DND-41 (cell line): ENCODE data around the gene CCND2.

Experiments
- ATAC-seq: fragments of 200-7000 bp; cut with Tn5 transposase; 3 replicates; pipeline ENCODE4 v1.9.1; 2021; ENCODE audit warnings: low read depth; ENCODE audit not compliant: insufficient read depth
- DNase-seq: peaks from one replicate; pipeline ENCODE4 v3.0.0-alpha.2; 2020
- H2AFZ ChIP-seq: 2 replicates; pipeline ENCODE4 v1.6.0; 2012; ENCODE audit warnings: low read depth, low read length
- H3K27ac ChIP-seq: 2 replicates; pipeline ENCODE4 v1.5.1; 2012; ENCODE audit warnings: low read length, inconsistent platforms
- H3K27me3 ChIP-seq: fragments of 200-600 bp; sonication (generic); 2 replicates; pipeline ENCODE4 v1.6.0; 2012; ENCODE audit warnings: low read length, mild to moderate bottlenecking, inconsistent platforms; ENCODE audit not compliant: insufficient read depth, poor library complexity
- H3K36me3 ChIP-seq: 2 replicates; pipeline ENCODE4 v1.5.1; 2012; ENCODE audit warnings: low read length, inconsistent platforms; ENCODE audit not compliant: insufficient read depth
- H3K4me1 ChIP-seq: 2 replicates; pipeline ENCODE4 v1.5.1; 2012; ENCODE audit warnings: mild to moderate bottlenecking, low read length; ENCODE audit not compliant: insufficient read depth
- H3K4me2 ChIP-seq: 2 replicates; pipeline ENCODE4 v1.6.0; 2012; ENCODE audit warnings: mild to moderate bottlenecking, moderate library complexity, low read length, inconsistent platforms; ENCODE audit not compliant: insufficient read depth
- H3K4me3 ChIP-seq, 2 experiments: fragments of 200-600 bp in 1 of 2; shearing (Covaris generic) in 1 of 2; 2 replicates each; pipeline ENCODE4 v1.5.1; 2012 to 2016; ENCODE audit warnings: inconsistent platforms in 2 of 2, low read length in 2 of 2, mild to moderate bottlenecking in 2 of 2, low read depth in 1 of 2, moderate library complexity in 1 of 2
- H3K79me2 ChIP-seq: 2 replicates; pipeline ENCODE4 v1.6.0; 2012; ENCODE audit warnings: low read length, inconsistent platforms; ENCODE audit not compliant: insufficient read depth
- H3K9ac ChIP-seq: 2 replicates; pipeline ENCODE4 v1.6.0; 2012; ENCODE audit warnings: low read depth, mild to moderate bottlenecking, inconsistent platforms, low read length, moderate library complexity
- H3K9me3 ChIP-seq: 2 replicates; pipeline ENCODE4 v1.5.1; 2012; ENCODE audit warnings: low read length, moderate library complexity, mild to moderate bottlenecking, inconsistent platforms; ENCODE audit not compliant: insufficient read depth, severe bottlenecking
- H4K20me1 ChIP-seq: 2 replicates; pipeline ENCODE4 v1.6.0; 2012; ENCODE audit warnings: low read length; ENCODE audit not compliant: insufficient read depth
- EZH2 ChIP-seq: IDR thresholded peaks from 3 replicates; pipeline ENCODE4 v1.6.1; 2012; ENCODE audit warnings: borderline replicate concordance, low read depth, mild to moderate bottlenecking, moderate library complexity, low read length, inconsistent platforms; ENCODE audit not compliant: severe bottlenecking
- TF ChIP-seq, protein P1 (sequence below): IDR thresholded peaks from 2 replicates; pipeline ENCODE4 v1.5.1; 2012; ENCODE audit warnings: borderline replicate concordance, low read length, moderate library complexity, mild to moderate bottlenecking; ENCODE audit not compliant: poor library complexity, severe bottlenecking; ENCODE audit errors: extremely low read depth

CCND2 gene

DNA sequence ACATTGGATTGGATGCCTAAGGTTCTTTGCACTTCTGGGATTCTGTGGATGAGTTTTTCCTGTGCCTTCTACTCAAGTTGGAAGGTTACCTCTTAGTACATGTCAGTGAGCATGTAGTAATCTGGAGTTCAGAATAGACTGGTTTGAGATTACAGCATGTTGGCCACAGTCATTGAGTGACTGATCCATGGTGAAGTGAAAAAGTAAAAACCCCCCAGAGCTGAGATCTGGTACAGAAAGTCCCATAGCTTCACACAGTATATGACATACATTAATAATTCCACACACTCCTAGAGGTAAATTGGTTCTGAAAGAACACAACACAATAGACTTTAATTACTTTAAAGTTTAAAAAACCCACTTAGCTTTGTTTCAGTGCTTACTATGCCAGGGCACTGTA, 11.9 kb upstream of the CCND2 start:
- peaks cover 49% of the 10 kb centered on the region for H3K27me3 ChIP-seq
- no peak overlapping the region for H3K27ac ChIP-seq
- DNase-seq (no peak), ATAC-seq (no peak)
- no peaks in the 10 kb centered on the region for H4K20me1 ChIP-seq
- H3K9me3 ChIP-seq: no peaks in the 10 kb centered on the region
- TF ChIP-seq, protein P1, sequence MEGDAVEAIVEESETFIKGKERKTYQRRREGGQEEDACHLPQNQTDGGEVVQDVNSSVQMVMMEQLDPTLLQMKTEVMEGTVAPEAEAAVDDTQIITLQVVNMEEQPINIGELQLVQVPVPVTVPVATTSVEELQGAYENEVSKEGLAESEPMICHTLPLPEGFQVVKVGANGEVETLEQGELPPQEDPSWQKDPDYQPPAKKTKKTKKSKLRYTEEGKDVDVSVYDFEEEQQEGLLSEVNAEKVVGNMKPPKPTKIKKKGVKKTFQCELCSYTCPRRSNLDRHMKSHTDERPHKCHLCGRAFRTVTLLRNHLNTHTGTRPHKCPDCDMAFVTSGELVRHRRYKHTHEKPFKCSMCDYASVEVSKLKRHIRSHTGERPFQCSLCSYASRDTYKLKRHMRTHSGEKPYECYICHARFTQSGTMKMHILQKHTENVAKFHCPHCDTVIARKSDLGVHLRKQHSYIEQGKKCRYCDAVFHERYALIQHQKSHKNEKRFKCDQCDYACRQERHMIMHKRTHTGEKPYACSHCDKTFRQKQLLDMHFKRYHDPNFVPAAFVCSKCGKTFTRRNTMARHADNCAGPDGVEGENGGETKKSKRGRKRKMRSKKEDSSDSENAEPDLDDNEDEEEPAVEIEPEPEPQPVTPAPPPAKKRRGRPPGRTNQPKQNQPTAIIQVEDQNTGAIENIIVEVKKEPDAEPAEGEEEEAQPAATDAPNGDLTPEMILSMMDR: no peak
- no peak for TF ChIP-seq EZH2
- H3K36me3 ChIP-seq: no peaks in the 10 kb centered on the region
- H2AFZ ChIP-seq: no peak overlapping the region
- no peak overlapping the region for H3K9ac ChIP-seq
- H3K79me2 ChIP-seq: no peaks in the 10 kb centered on the region
- no peaks in the 10 kb centered on the region for H3K4me1 ChIP-seq
- no peak overlapping the region for H3K4me3 ChIP-seq
- no peak overlapping the region for H3K4me2 ChIP-seq

DNA sequence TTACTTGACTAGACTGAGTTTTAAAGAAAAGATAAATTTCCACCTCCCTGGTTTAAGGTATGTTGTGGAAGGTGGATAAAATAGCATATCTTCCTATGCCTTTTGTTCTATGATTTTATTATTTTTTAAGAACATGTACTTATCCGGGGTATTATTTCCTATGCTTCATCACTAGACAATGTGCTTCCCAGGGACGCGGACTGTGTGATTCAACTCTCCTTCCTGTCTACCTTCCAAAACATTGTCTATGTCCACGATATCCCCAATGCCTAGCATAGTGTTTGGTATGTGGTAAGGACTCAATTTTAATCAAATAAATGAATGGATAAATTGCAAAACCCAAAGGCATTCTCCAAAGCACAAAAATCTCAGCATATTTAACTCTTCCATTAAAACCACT, 8.3 kb upstream of the CCND2 start:
- DNase-seq: no peak
- H3K27ac ChIP-seq: no peak overlapping the region
- no peaks in the 10 kb centered on the region for H3K79me2 ChIP-seq
- peaks cover 83% of the 10 kb centered on the region for H3K27me3 ChIP-seq
- no peak overlapping the region for H3K4me3 ChIP-seq
- H3K9ac ChIP-seq: no peak overlapping the region
- H3K36me3 ChIP-seq: no peaks in the 10 kb centered on the region
- no peak for ATAC-seq
- no peak overlapping the region for H3K4me2 ChIP-seq
- TF ChIP-seq EZH2: no peak
- TF ChIP-seq, protein P1: no peak
- H3K4me1 ChIP-seq: peaks cover 16% of the 10 kb centered on the region
- no peaks in the 10 kb centered on the region for H3K9me3 ChIP-seq
- H2AFZ ChIP-seq: no peak overlapping the region
- peaks cover 7% of the 10 kb centered on the region; the same call in 1 of the 2 replicates for H4K20me1 ChIP-seq

DNA sequence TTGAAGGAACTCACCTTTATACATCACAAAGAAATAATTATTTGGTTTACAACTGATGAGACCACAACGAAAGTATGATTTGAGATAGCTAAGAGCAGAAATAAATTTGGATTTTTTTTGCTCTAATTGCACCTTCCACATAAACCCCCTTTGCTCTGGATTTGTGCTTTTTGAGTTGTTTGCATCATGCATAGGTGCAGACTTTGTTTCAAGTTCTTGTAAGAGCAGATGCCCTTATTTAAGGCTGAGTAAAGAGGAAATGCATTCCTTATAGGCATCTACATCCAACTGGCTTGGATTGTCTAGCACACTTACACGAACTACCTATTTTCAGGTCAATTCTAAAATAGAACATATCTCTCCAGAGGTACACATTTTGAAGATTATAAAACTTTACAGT, 6.6 kb upstream of the CCND2 start:
- H3K9ac ChIP-seq: no peak overlapping the region
- no peak overlapping the region for H3K27ac ChIP-seq
- no peak for TF ChIP-seq EZH2
- TF ChIP-seq, protein P1: no peak
- no peaks in the 10 kb centered on the region for H3K36me3 ChIP-seq
- H2AFZ ChIP-seq: no peak overlapping the region
- DNase-seq: no peak
- H3K4me2 ChIP-seq: no peak overlapping the region
- H3K4me3 ChIP-seq: no peak overlapping the region
- peaks cover 7% of the 10 kb centered on the region; the same call in 1 of the 2 replicates for H4K20me1 ChIP-seq
- ATAC-seq: no peak
- H3K27me3 ChIP-seq: peaks cover 90% of the 10 kb centered on the region
- no peaks in the 10 kb centered on the region for H3K79me2 ChIP-seq
- H3K4me1 ChIP-seq: peaks cover 31% of the 10 kb centered on the region
- H3K9me3 ChIP-seq: no peaks in the 10 kb centered on the region
